HL-60 (cell line): ENCODE data around the gene XPNPEP3.

Source experiments
- DNase-seq, 2 experiments: peaks; one replicate each; pipeline ENCODE4 v3.0.0-alpha.2; 2010 to 2020; ENCODE audit warnings: low read depth in 1 of 2, low spot score in 1 of 2
- H3K27ac ChIP-seq: fragments of 250-450 bp; sonication (Bioruptor Pico); replicated peaks from 2 replicates; pipeline ENCODE4 v1.5.1; 2020; ENCODE audit warnings: mild to moderate bottlenecking, moderate library complexity
- H3K27me3 ChIP-seq: fragments of 250-450 bp; sonication (Bioruptor Pico); 2 replicates; pipeline ENCODE4 v1.5.1; 2021; ENCODE audit warnings: mild to moderate bottlenecking, moderate library complexity; ENCODE audit not compliant: insufficient read depth, poor library complexity, severe bottlenecking
- H3K4me3 ChIP-seq: replicated peaks from 2 replicates; pipeline ENCODE4 v1.5.1; 2011; ENCODE audit warnings: mild to moderate bottlenecking, control low read depth, low read length; ENCODE audit not compliant: insufficient read depth
- CTCF ChIP-seq: IDR thresholded peaks from one replicate; pipeline ENCODE4 v1.5.1; 2011; ENCODE audit warnings: low read length, control low read depth, inconsistent platforms; ENCODE audit not compliant: insufficient read depth
- GABPA ChIP-seq: IDR thresholded peaks from 2 replicates; pipeline ENCODE4 v1.6.1; 2012; ENCODE audit warnings: low read depth
- POLR2AphosphoS5 ChIP-seq: IDR thresholded peaks from 2 replicates; pipeline ENCODE4 v1.6.1; 2012; ENCODE audit warnings: low read depth
- REST ChIP-seq: IDR thresholded peaks from 2 replicates; pipeline ENCODE4 v1.6.1; 2012; ENCODE audit warnings: low read depth; ENCODE audit not compliant: insufficient replicate concordance
- SPI1 ChIP-seq: IDR thresholded peaks from 2 replicates; pipeline ENCODE4 v1.6.1; 2012; ENCODE audit warnings: low read depth, mild to moderate bottlenecking, borderline replicate concordance

Gene XPNPEP3

DNA sequence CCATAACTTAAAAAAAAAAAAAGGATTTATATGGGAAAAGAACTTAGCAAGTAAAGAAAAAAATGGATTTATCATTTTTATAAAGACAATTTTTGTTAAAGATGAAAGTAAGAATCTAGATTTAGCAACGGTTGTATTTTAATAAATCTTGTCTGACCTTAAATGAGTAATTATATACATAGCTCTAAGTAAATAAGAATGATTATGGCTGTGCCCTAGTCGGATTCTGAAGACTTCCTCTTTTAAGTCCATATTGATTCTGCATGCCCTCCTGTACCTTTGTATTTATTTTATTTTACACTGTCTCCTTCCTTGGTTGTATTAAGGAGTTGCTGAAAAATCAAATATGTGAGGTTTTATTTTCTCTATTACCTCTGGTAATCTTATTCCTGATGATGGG is 101.4 kb downstream of the XPNPEP3 start:
- Histone ChIP-seq H3K27me3 (no peaks in the 10 kb centered on the region), H3K4me3 (no peak overlapping the region), H3K27ac (no peak overlapping the region)
- no peak for DNase-seq
- no peak for TF ChIP-seq POLR2AphosphoS5
- TF ChIP-seq CTCF = no peak
- peak; percentile 36; the same call in 1 of the 2 replicates for TF ChIP-seq SPI1
- TF ChIP-seq GABPA = no peak

GRCh38 chr22:40960145-40960544 is 103.2 kb downstream of the XPNPEP3 start:
- no peak for TF ChIP-seq CTCF
- no peak for TF ChIP-seq POLR2AphosphoS5
- TF ChIP-seq SPI1 = no peak
- no peak for TF ChIP-seq REST
- no peak for TF ChIP-seq GABPA
- H3K27me3 ChIP-seq = no peaks in the 10 kb centered on the region
- H3K4me3 ChIP-seq = no peak overlapping the region
- no peak overlapping the region for H3K27ac ChIP-seq
- DNase-seq = no peak

DNA sequence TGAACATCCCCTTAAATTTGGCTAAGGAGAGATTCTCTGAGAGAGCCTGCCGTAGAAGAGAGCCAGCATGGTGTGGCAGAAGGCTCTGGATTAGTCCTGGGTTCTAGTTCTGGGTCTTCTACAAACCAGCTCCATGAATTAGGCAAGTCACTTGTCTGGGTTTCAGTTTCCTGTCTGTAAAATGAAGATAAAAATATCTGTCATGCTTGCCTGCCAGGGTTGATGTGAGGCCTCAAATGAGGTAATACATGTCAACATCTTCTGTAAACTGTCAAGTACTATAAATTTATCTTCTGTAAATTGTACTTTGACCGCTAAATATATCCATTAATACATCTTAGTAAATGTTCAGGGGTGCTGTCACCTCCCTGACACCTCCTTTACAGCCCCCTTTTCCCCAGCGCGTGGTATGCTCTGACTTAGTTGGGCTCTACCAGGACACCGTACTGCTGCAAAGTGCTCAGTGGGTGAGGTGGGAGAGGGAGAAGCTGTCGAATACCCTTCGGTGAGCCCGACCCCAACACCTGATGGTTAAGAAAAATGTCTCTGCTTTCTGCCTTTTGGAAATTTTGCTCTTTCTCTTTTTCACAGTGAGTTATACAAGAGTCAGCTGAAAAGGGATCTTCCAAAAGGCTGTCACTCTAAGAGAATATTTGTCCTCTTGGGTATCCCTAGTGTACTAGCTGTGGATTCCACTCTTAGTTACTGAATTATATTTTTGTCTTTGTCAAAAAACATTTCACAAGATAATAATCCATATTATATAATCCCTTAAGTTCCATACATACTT is 109.2 kb downstream of the XPNPEP3 start:
- H3K27me3 ChIP-seq = no peaks in the 10 kb centered on the region
- DNase-seq = peak; percentile 33 to 53
- H3K4me3 ChIP-seq = no peak overlapping the region
- TF ChIP-seq GABPA = no peak
- peak overlapping the region; percentile 71 for H3K27ac ChIP-seq

DNA sequence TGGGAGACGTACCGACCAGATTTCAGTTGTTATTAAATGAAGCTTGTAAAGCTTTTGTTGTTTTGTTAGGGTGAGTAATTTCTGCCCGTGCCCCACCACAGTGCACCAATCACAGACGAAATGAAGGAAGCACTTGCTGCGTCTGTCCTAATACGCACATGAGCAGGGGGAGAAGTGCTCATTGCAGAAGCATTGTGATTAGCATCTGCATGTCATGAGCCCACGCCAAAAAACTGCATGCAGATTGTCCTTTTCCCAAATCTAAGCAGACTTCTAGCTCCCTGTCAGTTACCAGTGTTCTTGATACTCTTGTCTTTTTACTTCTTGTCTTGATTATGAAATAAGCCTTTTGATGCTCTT is 109.8 kb downstream of the XPNPEP3 start:
- peak in 1 of 2 experiments; percentile 60 for DNase-seq

DNA sequence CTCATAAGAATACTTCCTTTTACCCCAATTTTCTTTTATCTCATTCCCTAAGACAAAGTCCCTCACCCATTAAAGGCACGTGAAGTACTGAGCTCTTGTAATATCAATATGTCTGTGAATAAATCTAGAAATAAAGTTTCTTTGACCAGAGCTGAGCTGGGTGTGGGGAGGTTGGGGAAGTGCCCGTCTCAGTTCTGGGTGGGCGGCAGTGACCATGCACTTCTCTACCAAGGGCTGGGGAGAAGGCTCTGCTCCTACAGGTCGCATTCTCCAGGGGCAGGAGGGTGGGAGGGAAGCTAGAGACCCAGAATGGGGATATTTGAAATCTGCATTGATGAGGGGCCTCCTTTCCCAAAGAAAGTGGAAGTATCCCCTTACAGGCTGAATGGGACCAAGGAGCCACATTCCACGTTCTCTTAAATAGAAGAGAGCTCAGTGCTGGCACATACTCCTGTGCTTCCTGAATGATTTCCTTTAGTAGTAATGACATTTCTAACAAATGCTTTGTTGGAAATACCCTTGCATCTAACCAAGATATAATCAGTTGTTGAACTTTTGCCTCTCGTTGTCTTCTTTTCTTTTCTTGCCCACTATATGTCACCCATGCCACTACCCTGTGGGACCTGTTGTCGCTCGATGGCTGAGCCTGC is 110.3 kb downstream of the XPNPEP3 start:
- DNase-seq = no peak
- Histone ChIP-seq H3K27me3 (no peaks in the 10 kb centered on the region), H3K4me3 (no peak overlapping the region), H3K27ac (peak overlapping the region; percentile 71)
- TF ChIP-seq CTCF = no peak
- no peak for TF ChIP-seq SPI1
- TF ChIP-seq GABPA = no peak

More for the DNA sequence above, 109.8 kb downstream of the XPNPEP3 start:
- TF ChIP-seq GABPA = no peak
- peak; percentile 8; the same call in 1 of the 2 replicates for TF ChIP-seq SPI1
- Histone ChIP-seq H3K27ac (peak overlapping the region; percentile 71), H3K27me3 (no peaks in the 10 kb centered on the region), H3K4me3 (no peak overlapping the region)
